ENCODE results near the gene MIGA1. TPM values are rescaled to one million over a fixed set of nuclear protein-coding genes. Genes with fewer than 3 reads are reported as not detected.
A peak's percentile ranks its signal among the peaks of the same experiment; 100 is the strongest.
"Not testable (repeated sequence)": the region's sequence is repeated elsewhere in the genome, so short reads cannot be mapped to it uniquely, and the experiment has no call there.

The MIGA1 gene
- total RNA-seq, 1 donor from 2014 or later: 16.5 TPM

DNA sequence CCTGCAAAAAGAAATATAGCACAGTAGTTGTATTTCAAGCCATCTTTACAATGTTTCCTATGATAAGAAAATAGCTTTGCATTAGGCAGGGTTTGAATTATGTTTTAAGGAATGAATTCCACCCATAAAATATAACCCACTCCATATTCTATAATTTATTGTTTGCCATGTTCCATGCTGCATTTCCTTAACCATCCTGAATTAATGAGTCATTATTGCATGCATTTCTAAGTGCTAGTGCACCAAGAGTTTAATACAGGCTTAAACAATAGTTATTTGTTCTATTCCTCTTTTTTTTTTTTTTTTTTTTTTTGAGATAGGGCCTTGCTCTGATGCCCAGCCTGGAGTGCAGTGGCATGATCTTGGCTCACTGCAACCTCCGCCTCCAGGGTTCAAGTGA lies 45.2 kb downstream of the MIGA1 start:
- no peak for TF ChIP-seq CTCF (IDR thresholded peaks at IDR 0.05)
- intact Hi-C loops (cut with DNase I): no loop called here
- DNase-seq: no peak
- H3K27ac ChIP-seq: peak overlapping the region; percentile 25
- H3K36me3 ChIP-seq: peaks cover 22% of the 10 kb centered on the region
- no peak overlapping the region for H3K4me3 ChIP-seq
- no peak for ATAC-seq
- peaks cover 6% of the 10 kb centered on the region for H3K4me1 ChIP-seq
- H3K27me3 ChIP-seq (ENCODE audit: low read depth): no peaks in the 10 kb centered on the region
- no peaks in the 10 kb centered on the region for H3K9me3 ChIP-seq

- peak; percentile 47 for DNase-seq
- Histone ChIP-seq H3K27ac (peak overlapping the region; percentile 25), H3K36me3 (peaks cover 19% of the 10 kb centered on the region), H3K4me1 (peaks cover 6% of the 10 kb centered on the region), H3K9me3 (no peaks in the 10 kb centered on the region), H3K4me3 (no peak overlapping the region), H3K27me3 (ENCODE audit: low read depth) (no peaks in the 10 kb centered on the region)
- intact Hi-C loops (cut with DNase I): no loop called here
- peak; percentile 31 for TF ChIP-seq CTCF (IDR thresholded peaks at IDR 0.05)
- ATAC-seq: peak; percentile 90 to 94
Observed at GRCh38 chr1:77825131-77825709, 45.8 kb downstream of the MIGA1 start.

GRCh38 chr1:77826851-77827250 lies 47.4 kb downstream of the MIGA1 start:
- Histone ChIP-seq H3K4me1 (peaks cover 13% of the 10 kb centered on the region), H3K36me3 (peaks cover 19% of the 10 kb centered on the region)
- ATAC-seq; H3K27me3 ChIP-seq (ENCODE audit: low read depth); H3K27ac ChIP-seq; intact Hi-C loops (cut with DNase I); H3K9me3 ChIP-seq; H3K4me3 ChIP-seq; DNase-seq: not testable (repeated sequence)

GRCh38 chr1:77828098-77828497 lies 48.6 kb downstream of the MIGA1 start:
- intact Hi-C loops (cut with DNase I): no loop called here
- ATAC-seq: no peak

DNA sequence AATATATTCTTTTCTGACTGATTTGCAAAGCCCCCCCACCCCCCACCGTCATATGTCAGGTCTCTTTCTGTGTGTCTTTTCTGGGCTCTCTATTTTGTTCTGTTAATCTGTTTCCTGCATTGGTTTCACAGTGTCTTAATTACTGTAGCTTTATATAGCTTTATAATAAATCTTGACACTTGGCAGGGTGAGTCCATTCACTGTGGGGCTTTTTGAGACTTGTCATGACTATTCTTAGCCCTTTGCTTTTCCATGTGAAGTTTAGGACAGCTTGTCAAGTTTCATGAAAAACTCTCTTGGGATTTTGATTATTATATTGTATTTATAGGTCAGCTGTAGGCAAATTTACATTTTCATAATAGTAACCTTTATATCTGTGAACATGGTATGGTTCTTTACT lies 50.4 kb downstream of the MIGA1 start:
- Histone ChIP-seq H3K4me1 (peaks cover 43% of the 10 kb centered on the region), H3K4me3 (no peak overlapping the region), H3K27me3 (ENCODE audit: low read depth) (no peaks in the 10 kb centered on the region), H3K9me3 (no peaks in the 10 kb centered on the region), H3K36me3 (peaks cover 7% of the 10 kb centered on the region), H3K27ac (no peak overlapping the region)
- intact Hi-C loops (cut with DNase I): no loop called here
- no peak for ATAC-seq
- no peak for DNase-seq
- TF ChIP-seq CTCF (IDR thresholded peaks at IDR 0.05): no peak

More at GRCh38 chr1:77828098-77828497, 48.6 kb downstream of the MIGA1 start:
- Histone ChIP-seq H3K9me3 (no peaks in the 10 kb centered on the region), H3K27me3 (ENCODE audit: low read depth) (no peaks in the 10 kb centered on the region), H3K4me1 (peaks cover 25% of the 10 kb centered on the region), H3K4me3 (no peak overlapping the region), H3K27ac (no peak overlapping the region), H3K36me3 (peaks cover 10% of the 10 kb centered on the region)
- DNase-seq: no peak
- no peak for TF ChIP-seq CTCF (IDR thresholded peaks at IDR 0.05)

- Histone ChIP-seq H3K27me3 (ENCODE audit: low read depth) (no peaks in the 10 kb centered on the region), H3K9me3 (no peaks in the 10 kb centered on the region), H3K4me3 (no peak overlapping the region), H3K36me3 (peaks cover 7% of the 10 kb centered on the region), H3K27ac (no peak overlapping the region), H3K4me1 (peaks cover 48% of the 10 kb centered on the region)
- DNase-seq (no peak), ATAC-seq (no peak)
- intact Hi-C loops (cut with DNase I): no loop called here
- no peak for TF ChIP-seq CTCF (IDR thresholded peaks at IDR 0.05)
Observed at GRCh38 chr1:77830946-77831345, 51.5 kb downstream of the MIGA1 start.

Measured in lower lobe of right lung (tissue), 2 donors.